Erythroblast (primary cell): ENCODE measurements around the gene AKAP6.

Experiments used
- GATA1 ChIP-seq: IDR thresholded peaks from 2 replicates; pipeline ENCODE4 v1.6.1; 2011; ENCODE audit warnings: low read depth, mild to moderate bottlenecking, control low read depth, low read length, moderate library complexity
- POLR2A ChIP-seq: IDR thresholded peaks from 2 replicates; pipeline ENCODE4 v1.6.1; 2011; ENCODE audit warnings: mild to moderate bottlenecking, low read length

DNA sequence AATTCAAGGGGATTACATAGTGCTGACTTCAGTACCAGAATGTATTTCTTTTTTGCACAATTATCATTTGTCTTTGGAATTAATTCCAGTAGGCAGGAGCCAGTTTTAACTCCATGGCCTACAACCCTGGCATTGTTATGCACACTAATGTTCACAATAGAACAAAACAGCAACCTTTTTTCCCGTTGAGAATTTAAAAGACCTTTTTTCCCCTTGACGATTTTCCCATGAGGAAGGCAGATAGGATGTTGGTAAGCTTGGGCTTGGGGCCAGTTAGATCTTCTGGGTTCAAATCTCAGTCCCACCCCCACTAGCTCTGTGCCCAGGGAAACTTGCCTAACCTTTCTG lies 13.7 kb downstream of the AKAP6 start:
- no peak for TF ChIP-seq POLR2A
- TF ChIP-seq GATA1, result no peak
